WTC11 (cell line): ENCODE measurements around the gene WNT7A. TPM values are rescaled to one million over a fixed set of nuclear protein-coding genes. Genes with fewer than 3 reads are reported as not detected.

ENCODE experiments used
- ATAC-seq: fragments of 200-7000 bp; cut with Tn5 transposase; 2 replicates; pipeline ENCODE4 v1.10.0; 2021; ENCODE audit warnings: mild to moderate bottlenecking, moderate library complexity
- CTCF ChIA-PET: fragments of 300-600 bp; sonication (Branson Sonifier 250); formaldehyde crosslinking; loops from one replicate; lab custom pipeline; 2021; ENCODE audit warnings: antibody characterized with exemption; lab: Charles Lee
- POLR2A ChIA-PET: fragments of 350-600 bp; sonication (Branson Sonifier 250); formaldehyde crosslinking; loops from one replicate; lab custom pipeline; 2021; ENCODE audit warnings: antibody characterized with exemption; lab: Charles Lee
- DNase-seq: peaks from one replicate; pipeline ENCODE4 v3.0.0; 2021; ENCODE audit warnings: low spot score
- H3K27ac Mint-ChIP-seq: 2 replicates; pipeline ENCODE4 v1.8.0; 2021; ENCODE audit warnings: mixed read lengths
- H3K27me3 Mint-ChIP-seq: 2 replicates; pipeline ENCODE4 v1.8.0; 2021; ENCODE audit warnings: low read depth, mild to moderate bottlenecking, moderate library complexity, mixed read lengths
- H3K36me3 Mint-ChIP-seq: 2 replicates; pipeline ENCODE4 v1.8.0; 2021; ENCODE audit warnings: mixed read lengths
- H3K4me1 Mint-ChIP-seq: 2 replicates; pipeline ENCODE4 v1.8.0; 2022; ENCODE audit warnings: mixed read lengths
- H3K4me3 Mint-ChIP-seq: 2 replicates; pipeline ENCODE4 v1.8.0; 2021; ENCODE audit warnings: mild to moderate bottlenecking, moderate library complexity, mixed read lengths
- H3K9me3 Mint-ChIP-seq: 2 replicates; pipeline ENCODE4 v1.8.0; 2021; ENCODE audit warnings: mixed read lengths
- FOXJ3 ChIP-seq: sonication (generic); formaldehyde crosslinking; IDR thresholded peaks from 2 replicates; pipeline ENCODE4 v1.9.0; 2021; ENCODE audit warnings: missing genetic modification reagents, mild to moderate bottlenecking, borderline replicate concordance
- FOXP1 ChIP-seq: sonication (generic); formaldehyde crosslinking; IDR thresholded peaks from 2 replicates; pipeline ENCODE4 v1.8.0; 2022; ENCODE audit warnings: missing genetic modification reagents, mild to moderate bottlenecking, moderate library complexity, borderline replicate concordance
- GRHL2 ChIP-seq: fragments of 250-450 bp; sonication (Bioruptor Pico); IDR thresholded peaks from 2 replicates; pipeline ENCODE4 v1.8.0; 2022; ENCODE audit warnings: mild to moderate bottlenecking, moderate library complexity; ENCODE audit not compliant: insufficient replicate concordance, severe bottlenecking
- JUN ChIP-seq: sonication (generic); formaldehyde crosslinking; IDR thresholded peaks from 2 replicates; pipeline ENCODE4 v1.8.0; 2023; ENCODE audit warnings: mild to moderate bottlenecking, missing genetic modification reagents
- KAT7 ChIP-seq: sonication (generic); formaldehyde crosslinking; IDR thresholded peaks from 2 replicates; pipeline ENCODE4 v1.8.1; 2023; ENCODE audit warnings: missing genetic modification reagents, mild to moderate bottlenecking, borderline replicate concordance
- MXD4 ChIP-seq: fragments of 250-450 bp; sonication (Bioruptor Pico); IDR thresholded peaks from 2 replicates; pipeline ENCODE4 v1.8.0; 2021; ENCODE audit warnings: mild to moderate bottlenecking, moderate library complexity, borderline replicate concordance
- SOX15 ChIP-seq: fragments of 250-450 bp; sonication (Bioruptor Pico); IDR thresholded peaks from 2 replicates; pipeline ENCODE4 v1.9.0; 2021; ENCODE audit warnings: mild to moderate bottlenecking
- ZNF263 ChIP-seq: sonication (generic); formaldehyde crosslinking; IDR thresholded peaks from 2 replicates; pipeline ENCODE4 v1.8.1; 2022; ENCODE audit warnings: low read depth, mild to moderate bottlenecking, moderate library complexity, missing genetic modification reagents
- ZNF396 ChIP-seq: fragments of 250-450 bp; sonication (Bioruptor Pico); IDR thresholded peaks from 2 replicates; pipeline ENCODE4 v1.8.0; 2021; ENCODE audit warnings: mild to moderate bottlenecking, moderate library complexity, borderline replicate concordance
- ZNF671 ChIP-seq: fragments of 250-450 bp; sonication (Bioruptor Pico); IDR thresholded peaks from 2 replicates; pipeline ENCODE4 v1.8.0; 2021; ENCODE audit warnings: mild to moderate bottlenecking
- total RNA-seq: library from RNA; stranded (reverse); gene quantifications from 3 replicates; pipeline ENCODE4 v1.2.3, GENCODE V29; 2021
- TF ChIP-seq, protein P1 (sequence below): sonication (generic); formaldehyde crosslinking; IDR thresholded peaks from 2 replicates; pipeline ENCODE4 v1.8.1; 2022; ENCODE audit warnings: mild to moderate bottlenecking, missing genetic modification reagents, moderate library complexity, borderline replicate concordance
- TF ChIP-seq, protein P2 (sequence below): fragments of 250-450 bp; sonication (Bioruptor Pico); IDR thresholded peaks from 2 replicates; pipeline ENCODE4 v1.9.0; 2021; ENCODE audit warnings: mild to moderate bottlenecking, borderline replicate concordance
- TF ChIP-seq, protein P3 (sequence below): sonication (generic); formaldehyde crosslinking; IDR thresholded peaks from 2 replicates; pipeline ENCODE4 v1.8.1; 2023; ENCODE audit warnings: mild to moderate bottlenecking, missing genetic modification reagents
- TF ChIP-seq, protein P4 (sequence below): fragments of 250-450 bp; sonication (Bioruptor Pico); IDR thresholded peaks from 2 replicates; pipeline ENCODE4 v1.8.0; 2021; ENCODE audit warnings: mild to moderate bottlenecking
- TF ChIP-seq, protein P5 (sequence below): sonication (generic); formaldehyde crosslinking; IDR thresholded peaks from 2 replicates; pipeline ENCODE4 v1.8.0; 2023; ENCODE audit warnings: missing genetic modification reagents
- TF ChIP-seq, protein P6 (sequence below): sonication (generic); formaldehyde crosslinking; IDR thresholded peaks from 2 replicates; pipeline ENCODE4 v1.8.0; 2023; ENCODE audit warnings: mild to moderate bottlenecking, missing genetic modification reagents
- TF ChIP-seq, protein P7 (sequence below): fragments of 250-450 bp; sonication (Bioruptor Pico); conservative IDR thresholded peaks from 2 replicates; pipeline ENCODE4 v1.9.0; 2021; ENCODE audit warnings: mild to moderate bottlenecking
- TF ChIP-seq, protein P8 (sequence below): sonication (generic); formaldehyde crosslinking; IDR thresholded peaks from 2 replicates; pipeline ENCODE4 v1.8.1; 2023; ENCODE audit warnings: mild to moderate bottlenecking, missing genetic modification reagents, borderline replicate concordance

Gene WNT7A
- total RNA-seq, 1 experiment from 2014 or later = 0.04 TPM

DNA sequence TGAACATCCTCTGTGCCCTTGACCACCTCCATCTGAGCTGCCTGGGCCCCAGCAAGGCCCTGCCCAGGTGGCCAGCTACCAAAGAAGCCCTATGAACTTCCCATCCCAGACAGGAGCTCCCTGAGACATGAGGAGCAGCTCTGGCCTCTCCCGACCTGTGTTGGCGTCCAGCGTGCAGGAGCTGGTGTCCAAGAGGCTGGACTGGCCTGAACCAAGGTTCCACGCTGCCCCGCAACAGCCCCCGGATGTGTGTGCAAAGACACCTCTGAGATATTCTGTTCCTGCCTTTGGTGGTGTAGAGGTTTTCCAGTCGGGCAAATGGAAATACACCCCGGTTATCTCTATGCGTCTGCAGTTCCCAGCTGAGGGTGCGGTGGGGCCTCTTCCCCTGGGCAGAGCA lies 42.1 kb downstream of the WNT7A start:
- no peaks in the 10 kb centered on the region for H3K36me3 Mint-ChIP-seq
- TF ChIP-seq, protein P1, sequence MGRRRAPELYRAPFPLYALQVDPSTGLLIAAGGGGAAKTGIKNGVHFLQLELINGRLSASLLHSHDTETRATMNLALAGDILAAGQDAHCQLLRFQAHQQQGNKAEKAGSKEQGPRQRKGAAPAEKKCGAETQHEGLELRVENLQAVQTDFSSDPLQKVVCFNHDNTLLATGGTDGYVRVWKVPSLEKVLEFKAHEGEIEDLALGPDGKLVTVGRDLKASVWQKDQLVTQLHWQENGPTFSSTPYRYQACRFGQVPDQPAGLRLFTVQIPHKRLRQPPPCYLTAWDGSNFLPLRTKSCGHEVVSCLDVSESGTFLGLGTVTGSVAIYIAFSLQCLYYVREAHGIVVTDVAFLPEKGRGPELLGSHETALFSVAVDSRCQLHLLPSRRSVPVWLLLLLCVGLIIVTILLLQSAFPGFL = no peak
- no peak for TF ChIP-seq FOXP1 (CRISPR knock-in tag)
- TF ChIP-seq, protein P2, sequence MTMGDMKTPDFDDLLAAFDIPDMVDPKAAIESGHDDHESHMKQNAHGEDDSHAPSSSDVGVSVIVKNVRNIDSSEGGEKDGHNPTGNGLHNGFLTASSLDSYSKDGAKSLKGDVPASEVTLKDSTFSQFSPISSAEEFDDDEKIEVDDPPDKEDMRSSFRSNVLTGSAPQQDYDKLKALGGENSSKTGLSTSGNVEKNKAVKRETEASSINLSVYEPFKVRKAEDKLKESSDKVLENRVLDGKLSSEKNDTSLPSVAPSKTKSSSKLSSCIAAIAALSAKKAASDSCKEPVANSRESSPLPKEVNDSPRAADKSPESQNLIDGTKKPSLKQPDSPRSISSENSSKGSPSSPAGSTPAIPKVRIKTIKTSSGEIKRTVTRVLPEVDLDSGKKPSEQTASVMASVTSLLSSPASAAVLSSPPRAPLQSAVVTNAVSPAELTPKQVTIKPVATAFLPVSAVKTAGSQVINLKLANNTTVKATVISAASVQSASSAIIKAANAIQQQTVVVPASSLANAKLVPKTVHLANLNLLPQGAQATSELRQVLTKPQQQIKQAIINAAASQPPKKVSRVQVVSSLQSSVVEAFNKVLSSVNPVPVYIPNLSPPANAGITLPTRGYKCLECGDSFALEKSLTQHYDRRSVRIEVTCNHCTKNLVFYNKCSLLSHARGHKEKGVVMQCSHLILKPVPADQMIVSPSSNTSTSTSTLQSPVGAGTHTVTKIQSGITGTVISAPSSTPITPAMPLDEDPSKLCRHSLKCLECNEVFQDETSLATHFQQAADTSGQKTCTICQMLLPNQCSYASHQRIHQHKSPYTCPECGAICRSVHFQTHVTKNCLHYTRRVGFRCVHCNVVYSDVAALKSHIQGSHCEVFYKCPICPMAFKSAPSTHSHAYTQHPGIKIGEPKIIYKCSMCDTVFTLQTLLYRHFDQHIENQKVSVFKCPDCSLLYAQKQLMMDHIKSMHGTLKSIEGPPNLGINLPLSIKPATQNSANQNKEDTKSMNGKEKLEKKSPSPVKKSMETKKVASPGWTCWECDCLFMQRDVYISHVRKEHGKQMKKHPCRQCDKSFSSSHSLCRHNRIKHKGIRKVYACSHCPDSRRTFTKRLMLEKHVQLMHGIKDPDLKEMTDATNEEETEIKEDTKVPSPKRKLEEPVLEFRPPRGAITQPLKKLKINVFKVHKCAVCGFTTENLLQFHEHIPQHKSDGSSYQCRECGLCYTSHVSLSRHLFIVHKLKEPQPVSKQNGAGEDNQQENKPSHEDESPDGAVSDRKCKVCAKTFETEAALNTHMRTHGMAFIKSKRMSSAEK (CRISPR knock-in tag) = no peak
- TF ChIP-seq, protein P3, sequence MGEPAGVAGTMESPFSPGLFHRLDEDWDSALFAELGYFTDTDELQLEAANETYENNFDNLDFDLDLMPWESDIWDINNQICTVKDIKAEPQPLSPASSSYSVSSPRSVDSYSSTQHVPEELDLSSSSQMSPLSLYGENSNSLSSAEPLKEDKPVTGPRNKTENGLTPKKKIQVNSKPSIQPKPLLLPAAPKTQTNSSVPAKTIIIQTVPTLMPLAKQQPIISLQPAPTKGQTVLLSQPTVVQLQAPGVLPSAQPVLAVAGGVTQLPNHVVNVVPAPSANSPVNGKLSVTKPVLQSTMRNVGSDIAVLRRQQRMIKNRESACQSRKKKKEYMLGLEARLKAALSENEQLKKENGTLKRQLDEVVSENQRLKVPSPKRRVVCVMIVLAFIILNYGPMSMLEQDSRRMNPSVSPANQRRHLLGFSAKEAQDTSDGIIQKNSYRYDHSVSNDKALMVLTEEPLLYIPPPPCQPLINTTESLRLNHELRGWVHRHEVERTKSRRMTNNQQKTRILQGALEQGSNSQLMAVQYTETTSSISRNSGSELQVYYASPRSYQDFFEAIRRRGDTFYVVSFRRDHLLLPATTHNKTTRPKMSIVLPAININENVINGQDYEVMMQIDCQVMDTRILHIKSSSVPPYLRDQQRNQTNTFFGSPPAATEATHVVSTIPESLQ (CRISPR knock-in tag) = no peak
- no peak for TF ChIP-seq ZNF263
- TF ChIP-seq, protein P4, sequence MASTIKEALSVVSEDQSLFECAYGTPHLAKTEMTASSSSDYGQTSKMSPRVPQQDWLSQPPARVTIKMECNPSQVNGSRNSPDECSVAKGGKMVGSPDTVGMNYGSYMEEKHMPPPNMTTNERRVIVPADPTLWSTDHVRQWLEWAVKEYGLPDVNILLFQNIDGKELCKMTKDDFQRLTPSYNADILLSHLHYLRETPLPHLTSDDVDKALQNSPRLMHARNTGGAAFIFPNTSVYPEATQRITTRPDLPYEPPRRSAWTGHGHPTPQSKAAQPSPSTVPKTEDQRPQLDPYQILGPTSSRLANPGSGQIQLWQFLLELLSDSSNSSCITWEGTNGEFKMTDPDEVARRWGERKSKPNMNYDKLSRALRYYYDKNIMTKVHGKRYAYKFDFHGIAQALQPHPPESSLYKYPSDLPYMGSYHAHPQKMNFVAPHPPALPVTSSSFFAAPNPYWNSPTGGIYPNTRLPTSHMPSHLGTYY (CRISPR knock-in tag) = no peak
- TF ChIP-seq, protein P5, sequence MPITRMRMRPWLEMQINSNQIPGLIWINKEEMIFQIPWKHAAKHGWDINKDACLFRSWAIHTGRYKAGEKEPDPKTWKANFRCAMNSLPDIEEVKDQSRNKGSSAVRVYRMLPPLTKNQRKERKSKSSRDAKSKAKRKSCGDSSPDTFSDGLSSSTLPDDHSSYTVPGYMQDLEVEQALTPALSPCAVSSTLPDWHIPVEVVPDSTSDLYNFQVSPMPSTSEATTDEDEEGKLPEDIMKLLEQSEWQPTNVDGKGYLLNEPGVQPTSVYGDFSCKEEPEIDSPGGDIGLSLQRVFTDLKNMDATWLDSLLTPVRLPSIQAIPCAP (CRISPR knock-in tag) = no peak
- TF ChIP-seq JUN (CRISPR knock-in tag) = no peak
- TF ChIP-seq ZNF396 (CRISPR knock-in tag) = no peak
- no peak for TF ChIP-seq GRHL2 (CRISPR knock-in tag)
- no peak for TF ChIP-seq ZNF671
- TF ChIP-seq, protein P6, sequence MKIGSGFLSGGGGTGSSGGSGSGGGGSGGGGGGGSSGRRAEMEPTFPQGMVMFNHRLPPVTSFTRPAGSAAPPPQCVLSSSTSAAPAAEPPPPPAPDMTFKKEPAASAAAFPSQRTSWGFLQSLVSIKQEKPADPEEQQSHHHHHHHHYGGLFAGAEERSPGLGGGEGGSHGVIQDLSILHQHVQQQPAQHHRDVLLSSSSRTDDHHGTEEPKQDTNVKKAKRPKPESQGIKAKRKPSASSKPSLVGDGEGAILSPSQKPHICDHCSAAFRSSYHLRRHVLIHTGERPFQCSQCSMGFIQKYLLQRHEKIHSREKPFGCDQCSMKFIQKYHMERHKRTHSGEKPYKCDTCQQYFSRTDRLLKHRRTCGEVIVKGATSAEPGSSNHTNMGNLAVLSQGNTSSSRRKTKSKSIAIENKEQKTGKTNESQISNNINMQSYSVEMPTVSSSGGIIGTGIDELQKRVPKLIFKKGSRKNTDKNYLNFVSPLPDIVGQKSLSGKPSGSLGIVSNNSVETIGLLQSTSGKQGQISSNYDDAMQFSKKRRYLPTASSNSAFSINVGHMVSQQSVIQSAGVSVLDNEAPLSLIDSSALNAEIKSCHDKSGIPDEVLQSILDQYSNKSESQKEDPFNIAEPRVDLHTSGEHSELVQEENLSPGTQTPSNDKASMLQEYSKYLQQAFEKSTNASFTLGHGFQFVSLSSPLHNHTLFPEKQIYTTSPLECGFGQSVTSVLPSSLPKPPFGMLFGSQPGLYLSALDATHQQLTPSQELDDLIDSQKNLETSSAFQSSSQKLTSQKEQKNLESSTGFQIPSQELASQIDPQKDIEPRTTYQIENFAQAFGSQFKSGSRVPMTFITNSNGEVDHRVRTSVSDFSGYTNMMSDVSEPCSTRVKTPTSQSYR = no peak
- no peak for TF ChIP-seq KAT7
- TF ChIP-seq, protein P7, sequence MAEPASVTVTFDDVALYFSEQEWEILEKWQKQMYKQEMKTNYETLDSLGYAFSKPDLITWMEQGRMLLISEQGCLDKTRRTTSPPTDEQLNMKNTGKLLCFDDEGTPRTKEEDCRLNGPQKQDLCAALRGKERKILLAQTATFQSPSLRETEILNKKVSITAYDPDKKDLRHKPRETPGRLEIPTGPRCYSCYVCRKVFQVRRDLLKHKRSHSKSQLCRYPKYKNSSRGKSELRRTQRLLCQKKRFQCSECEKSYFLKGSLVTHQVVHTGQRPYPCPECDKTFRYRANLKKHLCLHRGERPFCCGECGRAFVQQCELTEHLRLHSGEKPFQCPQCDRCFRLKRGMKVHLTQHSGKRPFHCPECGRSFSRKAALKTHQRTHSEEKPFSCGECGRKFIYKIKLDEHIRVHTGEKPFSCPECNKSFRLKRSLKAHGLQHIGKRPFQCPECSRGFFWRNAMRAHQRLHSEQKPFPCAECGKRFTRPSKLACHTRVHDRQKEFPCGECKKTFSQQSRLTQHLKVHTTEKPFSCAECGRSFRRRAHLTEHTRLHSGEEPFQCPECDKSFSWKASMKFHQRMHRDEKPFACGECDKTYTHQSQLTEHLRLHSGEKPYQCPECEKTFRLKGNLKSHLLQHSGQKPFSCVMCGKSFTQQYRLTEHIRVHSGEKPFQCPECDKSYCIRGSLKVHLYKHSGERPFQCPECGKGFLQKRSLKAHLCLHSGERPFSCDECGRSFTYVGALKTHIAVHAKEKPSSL (CRISPR knock-in tag) = no peak
- no peak for TF ChIP-seq MXD4
- TF ChIP-seq FOXJ3 (CRISPR knock-in tag) = no peak
- no peak for TF ChIP-seq SOX15 (CRISPR knock-in tag)
- TF ChIP-seq, protein P8, sequence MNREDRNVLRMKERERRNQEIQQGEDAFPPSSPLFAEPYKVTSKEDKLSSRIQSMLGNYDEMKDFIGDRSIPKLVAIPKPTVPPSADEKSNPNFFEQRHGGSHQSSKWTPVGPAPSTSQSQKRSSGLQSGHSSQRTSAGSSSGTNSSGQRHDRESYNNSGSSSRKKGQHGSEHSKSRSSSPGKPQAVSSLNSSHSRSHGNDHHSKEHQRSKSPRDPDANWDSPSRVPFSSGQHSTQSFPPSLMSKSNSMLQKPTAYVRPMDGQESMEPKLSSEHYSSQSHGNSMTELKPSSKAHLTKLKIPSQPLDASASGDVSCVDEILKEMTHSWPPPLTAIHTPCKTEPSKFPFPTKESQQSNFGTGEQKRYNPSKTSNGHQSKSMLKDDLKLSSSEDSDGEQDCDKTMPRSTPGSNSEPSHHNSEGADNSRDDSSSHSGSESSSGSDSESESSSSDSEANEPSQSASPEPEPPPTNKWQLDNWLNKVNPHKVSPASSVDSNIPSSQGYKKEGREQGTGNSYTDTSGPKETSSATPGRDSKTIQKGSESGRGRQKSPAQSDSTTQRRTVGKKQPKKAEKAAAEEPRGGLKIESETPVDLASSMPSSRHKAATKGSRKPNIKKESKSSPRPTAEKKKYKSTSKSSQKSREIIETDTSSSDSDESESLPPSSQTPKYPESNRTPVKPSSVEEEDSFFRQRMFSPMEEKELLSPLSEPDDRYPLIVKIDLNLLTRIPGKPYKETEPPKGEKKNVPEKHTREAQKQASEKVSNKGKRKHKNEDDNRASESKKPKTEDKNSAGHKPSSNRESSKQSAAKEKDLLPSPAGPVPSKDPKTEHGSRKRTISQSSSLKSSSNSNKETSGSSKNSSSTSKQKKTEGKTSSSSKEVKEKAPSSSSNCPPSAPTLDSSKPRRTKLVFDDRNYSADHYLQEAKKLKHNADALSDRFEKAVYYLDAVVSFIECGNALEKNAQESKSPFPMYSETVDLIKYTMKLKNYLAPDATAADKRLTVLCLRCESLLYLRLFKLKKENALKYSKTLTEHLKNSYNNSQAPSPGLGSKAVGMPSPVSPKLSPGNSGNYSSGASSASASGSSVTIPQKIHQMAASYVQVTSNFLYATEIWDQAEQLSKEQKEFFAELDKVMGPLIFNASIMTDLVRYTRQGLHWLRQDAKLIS (CRISPR knock-in tag) = no peak
- no peak for ATAC-seq
- H3K27ac Mint-ChIP-seq = no peak overlapping the region
- no peaks in the 10 kb centered on the region for H3K9me3 Mint-ChIP-seq
- peaks cover 6% of the 10 kb centered on the region for H3K4me1 Mint-ChIP-seq
- ChIA-PET CTCF (interaction anchor here (1.8 to 2.3 kb wide), 2 partner anchors 43 to 180 kb away, joined by 5 read pairs; partner anchors contain the start of gene WNT7A), POLR2A (no interaction called here)
- no peak overlapping the region for H3K4me3 Mint-ChIP-seq
- no peak for DNase-seq
- peaks cover 2% of the 10 kb centered on the region; the same call in 1 of the 2 replicates for H3K27me3 Mint-ChIP-seq
